Mesenteric fat pad (tissue), 1 donor: ENCODE measurements around the gene SETD2. TPM values are rescaled to one million over a fixed set of nuclear protein-coding genes. Genes with fewer than 3 reads are reported as not detected.

Experiments used
- DNase-seq: peaks from one replicate; pipeline ENCODE4 v3.0.0-alpha.2; 2020; ENCODE audit warnings: low spot score
- total RNA-seq: library from RNA; stranded (reverse); fragmentation: NEBNext Ultra II Directional; extraction: Animal tissue kit (Norgen Biotek cat#: 25700); gene quantifications from one replicate; pipeline ENCODE4 v1.2.1, GENCODE V29; 2021
- donor health status: DM: yes; HTN: yes; CAD: no.

SETD2 gene
- total RNA-seq, 1 donor from 2014 or later = 46.6 TPM

GRCh38 chr3:46999516-47000197 lies 164.3 kb downstream of the SETD2 start:
- no peak for DNase-seq

- DNase-seq = no peak
Measured at GRCh38 chr3:46998852-46999515, 164.9 kb downstream of the SETD2 start.

- DNase-seq = no peak
Measured at GRCh38 chr3:46998121-46998851, 165.6 kb downstream of the SETD2 start.

- DNase-seq = no peak
Measured at GRCh38 chr3:46997453-46998091, 166.3 kb downstream of the SETD2 start.

GRCh38 chr3:46996689-46997452 lies 167.0 kb downstream of the SETD2 start:
- DNase-seq = no peak

GRCh38 chr3:46995901-46996562 lies 167.9 kb downstream of the SETD2 start:
- DNase-seq = no peak

GRCh38 chr3:46994801-46995731 lies 168.8 kb downstream of the SETD2 start:
- no peak for DNase-seq

- DNase-seq = no peak
Measured at GRCh38 chr3:46993986-46994385, 169.9 kb downstream of the SETD2 start.

GRCh38 chr3:46993292-46993691 lies 170.6 kb downstream of the SETD2 start:
- no peak for DNase-seq

GRCh38 chr3:46992231-46992630 lies 171.7 kb downstream of the SETD2 start:
- DNase-seq = no peak

- no peak for DNase-seq
Measured at GRCh38 chr3:46991406-46992165, 172.3 kb downstream of the SETD2 start.

- no peak for DNase-seq
Measured at GRCh38 chr3:46990573-46991374, 173.1 kb downstream of the SETD2 start.

GRCh38 chr3:46989146-46989810 lies 174.6 kb downstream of the SETD2 start:
- DNase-seq = no peak

- DNase-seq = no peak
Measured at GRCh38 chr3:46988616-46989015, 175.3 kb downstream of the SETD2 start.

- no peak for DNase-seq
Measured at GRCh38 chr3:46987743-46988401, 176.0 kb downstream of the SETD2 start.

- no peak for DNase-seq
Measured at GRCh38 chr3:46987319-46987742, 176.6 kb downstream of the SETD2 start.
